GM19023 (cell line): ENCODE results near the gene GPR21.

Source experiments
- ATAC-seq: cut with Tn5 transposase; IDR thresholded peaks from one replicate; pipeline ENCODE4 v1.9.1; 2021; ENCODE audit warnings: mild to moderate bottlenecking, moderate library complexity; ENCODE audit not compliant: unreplicated experiment

The GPR21 gene

GRCh38 chr9:123063177-123063598 is 29.7 kb downstream of the GPR21 start:
- no peak for ATAC-seq

- ATAC-seq: no peak
These were observed 30.4 kb downstream of the GPR21 start for GRCh38 chr9:123063896-123064295.

GRCh38 chr9:123064716-123065115 is 31.2 kb downstream of the GPR21 start:
- no peak for ATAC-seq

- no peak for ATAC-seq
These were observed 31.7 kb downstream of the GPR21 start for GRCh38 chr9:123065196-123065595.

- no peak for ATAC-seq
These were observed 33.7 kb downstream of the GPR21 start for GRCh38 chr9:123067136-123067535.

- no peak for ATAC-seq
These were observed 35.6 kb downstream of the GPR21 start for GRCh38 chr9:123069010-123069481.

GRCh38 chr9:123070198-123070597 is 36.7 kb downstream of the GPR21 start:
- no peak for ATAC-seq

GRCh38 chr9:123072407-123072995 is 39.0 kb downstream of the GPR21 start:
- no peak for ATAC-seq

- ATAC-seq: no peak
These were observed 40.0 kb downstream of the GPR21 start for GRCh38 chr9:123073441-123073840.

- no peak for ATAC-seq
These were observed 40.5 kb downstream of the GPR21 start for GRCh38 chr9:123073991-123074422.

- no peak for ATAC-seq
These were observed 41.2 kb downstream of the GPR21 start for GRCh38 chr9:123074628-123075027.

GRCh38 chr9:123080444-123080843 is 47.0 kb downstream of the GPR21 start:
- ATAC-seq: no peak

- no peak for ATAC-seq
These were observed 48.4 kb downstream of the GPR21 start for GRCh38 chr9:123081824-123082223.

GRCh38 chr9:123083680-123084079 is 50.2 kb downstream of the GPR21 start:
- no peak for ATAC-seq

- ATAC-seq: no peak
These were observed 50.8 kb downstream of the GPR21 start for GRCh38 chr9:123084256-123084655.
